Keratinocyte (primary cell): ENCODE data around the gene SPOCK1. TPM values are rescaled to one million over a fixed set of nuclear protein-coding genes. Genes with fewer than 3 reads are reported as not detected.

Experiments
- DNase-seq: peaks from one replicate; pipeline ENCODE4 v3.0.0-alpha.2; 2011; ENCODE audit warnings: low read depth, missing footprints, low spot score
- FAIRE-seq: peaks from 2 replicates; lab custom pipeline; 2011; peaks lifted over from hg19 to GRCh38; lab: Jason Lieb, UNC
- H2AFZ ChIP-seq: 2 replicates; pipeline ENCODE4 v1.6.0; 2012; ENCODE audit warnings: low read length, control low read depth, inconsistent platforms; ENCODE audit not compliant: control insufficient read depth
- H3K27ac ChIP-seq: 2 replicates; pipeline ENCODE4 v1.5.1; 2011; ENCODE audit warnings: low read length; ENCODE audit not compliant: control insufficient read depth, insufficient read depth
- H3K27me3 ChIP-seq: 3 replicates; pipeline ENCODE4 v1.6.0; 2011; ENCODE audit warnings: low read length; ENCODE audit not compliant: control insufficient read depth, insufficient read depth; ENCODE audit errors: extremely low read depth
- H3K36me3 ChIP-seq, 2 experiments: 2 replicates in 1 of 2; 3 replicates in 1 of 2; pipeline ENCODE4 v1.5.1; 2011; ENCODE audit warnings: low read length in 2 of 2, mild to moderate bottlenecking in 1 of 2; ENCODE audit not compliant: control insufficient read depth in 2 of 2, insufficient read depth in 2 of 2; ENCODE audit errors: extremely low read depth in 1 of 2
- H3K4me1 ChIP-seq: 3 replicates; pipeline ENCODE4 v1.5.1; 2011; ENCODE audit warnings: low read length; ENCODE audit not compliant: control insufficient read depth, insufficient read depth; ENCODE audit errors: extremely low read depth
- H3K4me2 ChIP-seq: 3 replicates; pipeline ENCODE4 v1.6.0; 2011; ENCODE audit warnings: low read depth, low read length; ENCODE audit not compliant: control insufficient read depth, insufficient read depth; ENCODE audit errors: extremely low read depth
- H3K4me3 ChIP-seq, 3 experiments: fragments of 200-600 bp in 1 of 3; sonication (generic) in 1 of 3; 2 replicates in 2 of 3; 3 replicates in 1 of 3; pipeline ENCODE4 v1.5.1; 2011 to 2016; ENCODE audit warnings: low read length in 3 of 3, mild to moderate bottlenecking in 3 of 3, control low read depth in 2 of 3, inconsistent platforms in 1 of 3, low read depth in 1 of 3, mixed read lengths in 1 of 3, mixed run types in 1 of 3, moderate library complexity in 1 of 3; ENCODE audit not compliant: control insufficient read depth in 2 of 3, insufficient read depth in 2 of 3; ENCODE audit errors: extremely low read depth in 1 of 3
- H3K79me2 ChIP-seq: 2 replicates; pipeline ENCODE4 v1.6.0; 2012; ENCODE audit warnings: low read length; ENCODE audit not compliant: control insufficient read depth, insufficient read depth
- H3K9ac ChIP-seq: 3 replicates; pipeline ENCODE4 v1.6.0; 2011; ENCODE audit warnings: low read length; ENCODE audit not compliant: control insufficient read depth, insufficient read depth; ENCODE audit errors: extremely low read depth
- H3K9me1 ChIP-seq: 3 replicates; pipeline ENCODE4 v1.6.0; 2011; ENCODE audit warnings: low read length; ENCODE audit not compliant: control insufficient read depth, insufficient read depth; ENCODE audit errors: extremely low read depth
- H3K9me3 ChIP-seq: 2 replicates; pipeline ENCODE4 v1.5.1; 2012; ENCODE audit warnings: low read depth, low read length; ENCODE audit not compliant: control insufficient read depth
- H4K20me1 ChIP-seq: 3 replicates; pipeline ENCODE4 v1.6.0; 2011; ENCODE audit warnings: low read length; ENCODE audit not compliant: control insufficient read depth, insufficient read depth; ENCODE audit errors: extremely low read depth
- CTCF ChIP-seq, 3 experiments: IDR thresholded peaks in 1 of 3; conservative IDR thresholded peaks in 1 of 3; optimal IDR thresholded peaks in 1 of 3; 2 replicates in 2 of 3; 3 replicates in 1 of 3; pipeline versions ENCODE3 to v1.5.1; 2011; ENCODE audit warnings: low read length in 3 of 3, mild to moderate bottlenecking in 3 of 3, moderate library complexity in 2 of 3, control low read depth in 1 of 3, inconsistent platforms in 1 of 3; ENCODE audit not compliant: insufficient read depth in 2 of 3; ENCODE audit errors: extremely low read depth in 1 of 3
- EZH2 ChIP-seq: IDR thresholded peaks from one replicate; pipeline ENCODE4 v1.6.1; 2012; ENCODE audit warnings: inconsistent platforms, mild to moderate bottlenecking, low read length, moderate library complexity
- dilution Hi-C: fragments of 300-500 bp; cut with MboI; formaldehyde crosslinking; loops from one replicate; pipeline ENCODE4 v1.7.0; 2020; ENCODE audit warnings: low sequenced_read_pairs; ENCODE audit not compliant: extremely low pct_ligation_motif_present
- polyA plus RNA-seq, 5 experiments: library from polyadenylated mRNA; depleted of rRNA in 3 of 5; stranded (reverse) in 3 of 5; stranded (forward) in 1 of 5; unstranded in 1 of 5; fragments of >200 nt; gene quantifications; 1 replicate in 1 of 5; 2 replicates in 3 of 5; 3 replicates in 1 of 5; pipeline versions ENCODE4 v1.2.1 to v1.2.3, GENCODE V29; 2011 to 2012; ENCODE audit warnings: missing spikeins in 2 of 5, low read depth in 1 of 5, low replicate concordance in 1 of 5

The SPOCK1 gene
- polyA plus RNA-seq, 1 donor (not counting 4 experiments of a cell fraction or from before 2014, with no cell fraction given), result 5.5 TPM

GRCh38 chr5:137092831-137093230 lies 406.3 kb downstream of the SPOCK1 start:
- FAIRE-seq (no peak), DNase-seq (no peak)
- Histone ChIP-seq H2AFZ (no peak overlapping the region), H3K9me3 (no peaks in the 10 kb centered on the region), H3K79me2 (no peaks in the 10 kb centered on the region), H3K27me3 (peaks cover 3% of the 10 kb centered on the region), H3K4me3 (no peak overlapping the region), H3K9ac (no peak overlapping the region), H3K36me3 (no peaks in the 10 kb centered on the region), H3K4me2 (no peak overlapping the region), H3K9me1 (no peaks in the 10 kb centered on the region), H3K4me1 (no peaks in the 10 kb centered on the region), H4K20me1 (no peaks in the 10 kb centered on the region), H3K27ac (no peak overlapping the region)
- dilution Hi-C loops, result no loop called here
- no peak for TF ChIP-seq CTCF (optimal IDR thresholded peaks at IDR 0.05 in 1 of 3, IDR thresholded peaks at IDR 0.05 in 1 of 3, conservative IDR thresholded peaks at IDR 0.05 in 1 of 3; ENCODE audit: extremely low read depth in 1 of 3, insufficient read depth in 2 of 3, low read length in 3 of 3)
- no peak for TF ChIP-seq EZH2

- Histone ChIP-seq H3K4me3 (no peak overlapping the region), H3K27ac (no peak overlapping the region), H3K9ac (no peak overlapping the region), H2AFZ (no peak overlapping the region), H3K4me1 (no peaks in the 10 kb centered on the region), H4K20me1 (no peaks in the 10 kb centered on the region), H3K9me3 (no peaks in the 10 kb centered on the region), H3K9me1 (no peaks in the 10 kb centered on the region), H3K27me3 (peaks cover 9% of the 10 kb centered on the region), H3K4me2 (no peak overlapping the region), H3K36me3 (no peaks in the 10 kb centered on the region), H3K79me2 (no peaks in the 10 kb centered on the region)
- DNase-seq (no peak), FAIRE-seq (no peak)
- dilution Hi-C loops, result no loop called here
- TF ChIP-seq CTCF (optimal IDR thresholded peaks at IDR 0.05 in 1 of 3, IDR thresholded peaks at IDR 0.05 in 1 of 3, conservative IDR thresholded peaks at IDR 0.05 in 1 of 3; ENCODE audit: extremely low read depth in 1 of 3, insufficient read depth in 2 of 3, low read length in 3 of 3), result no peak
- TF ChIP-seq EZH2, result no peak
Measured at GRCh38 chr5:137091472-137091871, 407.7 kb downstream of the SPOCK1 start.
